Naive thymus-derived CD8-positive, alpha-beta T cell (primary cell): ENCODE data around the gene HDAC8. TPM values are rescaled to one million over a fixed set of nuclear protein-coding genes. Genes with fewer than 3 reads are reported as not detected.

ENCODE experiments used
- ATAC-seq, 2 donors: fragments of 150-1000 bp; cut with Tn5 transposase in 1 of 2; sonication (Bioruptor Pico), chemical (Tn5 transposase) in 1 of 2; 1 replicate in 1 of 2; 2 replicates in 1 of 2; pipeline ENCODE4 v1.10.0; 2021; ENCODE audit warnings: mild to moderate bottlenecking in 2 of 2, moderate library complexity in 2 of 2
- POLR2A ChIA-PET: fragments of 350-600 bp; sonication (Branson Sonifier 250); formaldehyde crosslinking; loops from one replicate; lab custom pipeline; 2021; ENCODE audit warnings: antibody characterized with exemption; lab: Charles Lee
- DNase-seq, 10 donors: peaks; one replicate each; pipeline versions ENCODE4 v3.0.0 to v3.0.0-alpha.2; 2020 to 2022
- H3K27ac Mint-ChIP-seq, 10 donors: one replicate each; pipeline ENCODE4 v1.8.0; 2020 to 2022; ENCODE audit warnings: mild to moderate bottlenecking in 10 of 10, mixed read lengths in 10 of 10, moderate library complexity in 4 of 10, inconsistent platforms in 1 of 10
- H3K27me3 Mint-ChIP-seq, 5 donors: one replicate each; pipeline ENCODE4 v1.8.0; 2021 to 2022; ENCODE audit warnings: mixed read lengths in 5 of 5
- H3K36me3 Mint-ChIP-seq, 3 donors: one replicate each; pipeline ENCODE4 v1.8.0; 2020 to 2022; ENCODE audit warnings: mixed read lengths in 3 of 3, mild to moderate bottlenecking in 2 of 3, inconsistent platforms in 1 of 3
- H3K4me1 Mint-ChIP-seq, 4 donors: one replicate each; pipeline ENCODE4 v1.8.0; 2021 to 2022; ENCODE audit warnings: mixed read lengths in 4 of 4
- H3K4me3 Mint-ChIP-seq, 10 donors: one replicate each; pipeline ENCODE4 v1.8.0; 2020 to 2022; ENCODE audit warnings: mild to moderate bottlenecking in 10 of 10, mixed read lengths in 10 of 10, moderate library complexity in 6 of 10, inconsistent platforms in 1 of 10
- H3K9me3 Mint-ChIP-seq, 9 donors: one replicate each; pipeline ENCODE4 v1.8.0; 2020 to 2022; ENCODE audit warnings: mixed read lengths in 9 of 9, mild to moderate bottlenecking in 3 of 9, inconsistent platforms in 1 of 9, moderate library complexity in 1 of 9
- polyA plus RNA-seq, 3 donors: library from polyadenylated mRNA; unstranded; fragments of 300-500 nt; fragmentation: Illumina TruSeq; gene quantifications; one replicate each; pipeline ENCODE4 v1.2.3, GENCODE V29; 2021
- total RNA-seq, 8 experiments: library from RNA in 2 of 8; stranded (reverse) in 2 of 8; gene quantifications; one replicate each; pipeline ENCODE4 v1.2.3 and lab custom pipeline; 2021 to 2026

The HDAC8 gene
- total and polyA plus RNA-seq, 5 experiments from 2014 or later, result 11.5 to 21.9 (median 14.0) TPM

- peaks cover 0 to 15% (median 9%) of the 10 kb centered on the region in 5 donors for H3K27me3 Mint-ChIP-seq
- POLR2A ChIA-PET, result no interaction called here
- DNase-seq, result no peak
- H3K36me3 Mint-ChIP-seq, result no peaks in the 10 kb centered on the region
- no peak for ATAC-seq
- no peak overlapping the region for H3K27ac Mint-ChIP-seq
- H3K4me3 Mint-ChIP-seq, result no peak overlapping the region
- H3K9me3 Mint-ChIP-seq, result no peaks in the 10 kb centered on the region
- H3K4me1 Mint-ChIP-seq, result no peaks in the 10 kb centered on the region
Observed at GRCh38 chrX:72314881-72315280, 257.8 kb downstream of the HDAC8 start.

- POLR2A ChIA-PET, result no interaction called here
- H3K27me3 Mint-ChIP-seq, result peaks cover 0 to 24% (median 9%) of the 10 kb centered on the region in 5 donors
- peak overlapping the region in 1 of 10 donors; percentile 38 for H3K27ac Mint-ChIP-seq
- no peak overlapping the region for H3K4me3 Mint-ChIP-seq
- DNase-seq, result no peak
- ATAC-seq, result no peak
- no peaks in the 10 kb centered on the region for H3K36me3 Mint-ChIP-seq
- peaks cover 0 to 6% (median 2%) of the 10 kb centered on the region in 4 donors for H3K4me1 Mint-ChIP-seq
- H3K9me3 Mint-ChIP-seq, result no peaks in the 10 kb centered on the region
Observed at GRCh38 chrX:72313707-72314641, 258.7 kb downstream of the HDAC8 start.

DNA sequence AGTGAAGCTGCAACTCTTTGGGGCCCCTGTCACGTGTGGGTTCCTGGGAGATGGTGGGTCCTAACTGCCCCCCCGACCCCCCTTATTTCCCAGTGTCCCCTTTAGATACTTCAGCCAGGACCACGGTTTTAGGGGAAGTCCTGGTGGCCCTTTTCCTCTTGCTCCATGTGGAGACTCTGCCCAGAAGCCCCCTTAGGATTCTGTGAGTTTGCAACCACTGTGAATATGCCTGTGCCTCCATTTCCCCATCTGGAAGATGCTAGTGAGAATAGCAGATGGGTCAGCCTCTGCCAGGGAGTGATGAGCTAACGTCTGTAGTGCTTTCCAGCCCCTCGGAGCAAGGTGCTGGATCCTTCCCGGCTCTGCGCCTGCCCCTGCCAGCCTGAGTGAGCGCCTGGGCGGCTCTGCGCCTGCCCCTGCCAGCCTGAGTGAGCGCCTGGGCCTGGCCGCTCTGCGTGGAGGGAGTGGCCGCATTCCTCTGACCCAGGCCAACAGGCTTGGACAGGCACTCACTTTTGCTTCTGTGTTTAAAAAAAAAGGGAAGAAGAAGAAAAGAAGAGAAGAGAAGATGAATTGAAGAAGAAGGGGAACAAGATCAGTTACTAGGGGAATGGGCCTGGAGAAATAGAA is 260.2 kb downstream of the HDAC8 start:
- Mint-ChIP-seq H3K4me3 (no peak overlapping the region), H3K27ac (no peak overlapping the region), H3K36me3 (no peaks in the 10 kb centered on the region), H3K4me1 (peaks cover 6 to 20% (median 16%) of the 10 kb centered on the region in 4 donors), H3K27me3 (peaks cover 4 to 36% (median 18%) of the 10 kb centered on the region in 5 donors), H3K9me3 (peaks cover 0 to 3% (median 0%) of the 10 kb centered on the region in 9 donors)
- ATAC-seq (no peak), DNase-seq (no peak)
- POLR2A ChIA-PET, result no interaction called here

- POLR2A ChIA-PET, result no interaction called here
- H3K9me3 Mint-ChIP-seq, result peaks cover 0 to 3% (median 0%) of the 10 kb centered on the region in 9 donors
- ATAC-seq, result peak in 1 of 2 donors; percentile 7
- H3K4me1 Mint-ChIP-seq, result peaks cover 10 to 34% (median 29%) of the 10 kb centered on the region in 4 donors
- H3K27ac Mint-ChIP-seq, result no peak overlapping the region
- H3K4me3 Mint-ChIP-seq, result peak overlapping the region; percentile 50 to 89 (median 77)
- H3K36me3 Mint-ChIP-seq, result no peaks in the 10 kb centered on the region
- peaks cover 7 to 51% (median 25%) of the 10 kb centered on the region in 5 donors for H3K27me3 Mint-ChIP-seq
- no peak for DNase-seq
Observed at GRCh38 chrX:72309297-72310071, 263.2 kb downstream of the HDAC8 start.

- Mint-ChIP-seq H3K36me3 (no peaks in the 10 kb centered on the region), H3K27me3 (peaks cover 11 to 55% (median 30%) of the 10 kb centered on the region in 5 donors), H3K9me3 (peaks cover 0 to 3% (median 0%) of the 10 kb centered on the region in 9 donors), H3K27ac (peak overlapping the region in 1 of 10 donors; percentile 11), H3K4me3 (peak overlapping the region; percentile 59 to 89 (median 77)), H3K4me1 (peaks cover 11 to 36% (median 30%) of the 10 kb centered on the region in 4 donors)
- DNase-seq (peak in 2 of 10 donors; percentile 11 to 16), ATAC-seq (peak; percentile 19 to 30)
- POLR2A ChIA-PET, result no interaction called here
Observed at GRCh38 chrX:72308566-72309296, 263.9 kb downstream of the HDAC8 start.

DNA sequence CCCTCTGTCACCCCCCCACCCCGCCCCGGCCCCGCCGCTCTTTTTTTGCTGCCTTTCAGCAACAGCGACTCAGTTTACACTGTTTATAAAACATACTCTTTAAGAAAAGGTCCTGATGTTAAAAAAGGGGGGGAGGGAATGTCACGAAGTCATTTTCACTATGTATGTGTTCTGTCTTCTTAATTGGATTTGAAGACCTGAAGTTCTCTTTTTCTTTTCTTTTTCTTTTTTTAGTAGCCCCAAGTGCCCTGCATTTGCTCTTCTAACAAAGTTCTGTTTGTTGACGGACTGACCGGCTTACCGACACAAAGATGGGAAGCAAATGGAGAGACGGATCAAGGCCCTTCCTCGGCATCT is 264.5 kb downstream of the HDAC8 start:
- peak overlapping the region; percentile 59 to 89 (median 77) for H3K4me3 Mint-ChIP-seq
- H3K36me3 Mint-ChIP-seq, result no peaks in the 10 kb centered on the region
- POLR2A ChIA-PET, result no interaction called here
- H3K4me1 Mint-ChIP-seq, result peaks cover 11 to 36% (median 30%) of the 10 kb centered on the region in 4 donors
- ATAC-seq (no peak), DNase-seq (no peak)
- H3K27ac Mint-ChIP-seq, result no peak overlapping the region
- H3K27me3 Mint-ChIP-seq, result peaks cover 11 to 60% (median 30%) of the 10 kb centered on the region in 5 donors
- H3K9me3 Mint-ChIP-seq, result peaks cover 0 to 3% (median 0%) of the 10 kb centered on the region in 9 donors

DNA sequence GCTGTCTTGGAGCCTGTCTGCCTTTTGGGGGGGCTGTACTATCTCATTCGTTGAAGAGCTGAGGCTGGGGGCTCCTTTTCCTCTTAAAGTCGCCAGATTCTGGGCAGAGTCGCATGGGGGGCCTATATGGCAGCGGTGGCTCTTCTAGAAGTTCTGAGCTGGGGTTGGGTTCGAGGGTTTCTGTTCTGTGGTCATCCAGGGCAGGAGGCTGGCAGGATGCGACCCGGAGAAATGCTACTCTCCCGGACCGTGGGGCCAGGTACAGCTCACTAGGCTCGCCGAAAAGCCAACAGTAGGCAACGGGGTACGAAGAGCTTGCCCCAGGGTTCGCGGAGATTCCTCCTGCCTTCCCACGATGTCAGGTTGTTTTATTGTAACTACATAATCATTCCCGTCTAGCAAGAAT is 265.0 kb downstream of the HDAC8 start:
- H3K36me3 Mint-ChIP-seq, result peaks cover 0 to under 1% (median 0%) of the 10 kb centered on the region in 3 donors
- H3K9me3 Mint-ChIP-seq, result peaks cover 0 to 3% (median 0%) of the 10 kb centered on the region in 9 donors
- POLR2A ChIA-PET, result interaction anchor here (1.5 kb wide), 1 partner anchor 31 kb away, joined by 7 read pairs; the partner anchor contains the start of gene RPS4X
- peak overlapping the region; percentile 57 to 95 (median 76) for H3K4me3 Mint-ChIP-seq
- H3K27me3 Mint-ChIP-seq, result peaks cover 12 to 60% (median 35%) of the 10 kb centered on the region in 5 donors
- ATAC-seq (no peak), DNase-seq (peak in 1 of 10 donors; percentile 1)
- peaks cover 11 to 36% (median 30%) of the 10 kb centered on the region in 4 donors for H3K4me1 Mint-ChIP-seq
- peak overlapping the region in 1 of 10 donors; percentile 52 for H3K27ac Mint-ChIP-seq

DNA sequence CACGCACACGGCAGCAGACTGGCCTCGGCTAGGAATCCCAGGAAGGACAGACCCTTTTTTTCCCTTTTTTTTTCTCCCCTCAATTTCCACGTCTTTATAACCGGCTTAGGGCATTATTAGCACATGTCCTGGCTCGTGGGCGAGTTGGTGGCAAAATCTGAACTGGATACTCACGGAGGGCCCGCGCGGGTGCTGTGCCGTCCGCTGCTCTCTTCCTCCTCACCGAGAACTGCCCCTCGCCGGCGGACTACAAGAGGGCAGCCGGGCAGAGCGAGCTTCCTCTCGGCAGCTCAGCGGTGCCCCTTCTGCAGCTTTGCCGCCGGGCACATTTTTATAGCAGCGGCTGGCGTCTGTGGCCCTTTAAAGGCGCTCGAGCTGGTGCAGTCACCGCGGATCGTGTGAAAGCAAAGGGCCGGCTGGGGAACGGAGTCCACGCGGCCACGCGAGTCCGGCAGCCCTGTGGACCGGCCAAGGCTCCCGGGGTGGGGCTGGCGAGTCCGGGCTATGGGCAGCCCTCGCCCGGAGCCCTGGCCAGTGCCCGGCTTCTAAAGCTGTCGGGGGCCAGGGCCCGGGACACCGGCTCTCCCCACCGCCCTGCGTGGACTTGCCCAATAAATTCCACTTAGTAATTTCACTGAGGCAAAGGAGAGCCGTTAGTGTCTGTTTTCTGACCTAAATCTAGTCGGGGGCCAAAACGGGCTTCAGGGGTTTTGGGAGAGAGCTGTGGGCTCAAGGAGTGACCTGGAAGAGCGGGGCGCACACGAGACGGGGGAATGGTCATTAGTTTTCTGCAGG is 265.6 kb downstream of the HDAC8 start:
- Mint-ChIP-seq H3K27ac (no peak overlapping the region), H3K4me1 (peaks cover 11 to 36% (median 30%) of the 10 kb centered on the region in 4 donors), H3K4me3 (peak overlapping the region; percentile 80 to 95 (median 88)), H3K9me3 (peaks cover 0 to 3% (median 0%) of the 10 kb centered on the region in 9 donors), H3K36me3 (peaks cover 0 to 3% (median 0%) of the 10 kb centered on the region in 3 donors), H3K27me3 (peaks cover 15 to 62% (median 38%) of the 10 kb centered on the region in 5 donors)
- ATAC-seq (peak; percentile 29 to 46), DNase-seq (peak in 5 of 10 donors; percentile 9 to 34 (median 25))
- POLR2A ChIA-PET, result interaction anchor here (1.5 kb wide), 1 partner anchor 30 kb away, joined by 7 read pairs; the partner anchor contains the start of gene RPS4X

DNA sequence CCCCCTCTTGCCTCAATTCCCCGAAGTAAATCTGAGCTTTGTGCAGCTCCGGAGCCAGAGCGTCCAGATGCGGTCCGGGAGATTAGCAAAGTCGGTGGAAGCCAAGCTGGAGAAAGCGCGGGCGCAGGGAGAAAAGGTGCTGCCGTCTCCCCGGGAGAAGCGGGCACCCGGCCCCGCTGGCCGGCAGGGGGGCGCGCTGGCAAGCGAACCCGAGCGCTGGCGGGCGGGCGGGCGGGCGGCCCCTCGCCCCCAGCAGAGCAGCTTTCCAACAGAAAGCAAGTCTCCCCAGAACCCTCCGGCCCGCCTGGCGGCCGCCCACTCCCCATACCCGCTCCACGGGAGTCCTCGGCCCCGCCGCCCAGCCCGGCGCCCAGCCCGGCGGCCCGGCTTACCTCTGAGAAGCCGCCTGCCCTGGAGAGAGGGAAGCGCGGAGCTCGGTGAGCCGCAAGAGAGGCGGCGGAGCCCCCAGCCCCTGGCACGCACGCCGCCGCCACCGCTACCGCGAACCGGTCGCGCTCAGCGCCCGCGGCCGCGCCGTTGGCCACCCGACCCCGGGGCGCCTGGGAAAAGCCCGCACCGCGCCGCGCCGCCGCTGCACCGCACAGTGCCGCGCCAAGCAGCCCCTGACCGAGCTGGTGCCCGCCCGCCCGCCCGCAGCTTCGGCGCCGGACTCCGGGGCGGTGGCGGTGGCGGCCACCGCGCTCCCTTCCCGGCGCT is 266.4 kb downstream of the HDAC8 start:
- POLR2A ChIA-PET, result interaction anchor here (1.5 kb wide), 1 partner anchor 29 kb away, joined by 7 read pairs; the partner anchor contains the start of gene RPS4X
- peaks cover 11 to 36% (median 30%) of the 10 kb centered on the region in 4 donors for H3K4me1 Mint-ChIP-seq
- H3K36me3 Mint-ChIP-seq, result peaks cover 0 to 3% (median 0%) of the 10 kb centered on the region in 3 donors
- peaks cover 0 to 3% (median 0%) of the 10 kb centered on the region in 9 donors for H3K9me3 Mint-ChIP-seq
- DNase-seq, result peak in 1 of 10 donors; percentile 9
- H3K27me3 Mint-ChIP-seq, result peaks cover 15 to 65% (median 40%) of the 10 kb centered on the region in 5 donors
- H3K27ac Mint-ChIP-seq, result no peak overlapping the region
- H3K4me3 Mint-ChIP-seq, result peak overlapping the region; percentile 68 to 91 (median 82)
- ATAC-seq, result peak; percentile 6 to 21
